PC-3 (cell line): ENCODE measurements around the gene TBX6.

ENCODE experiments used
- CTCF ChIP-seq: fragments of 300-600 bp; sonication (generic); conservative IDR thresholded peaks from 2 replicates; pipeline ENCODE4 v1.5.1; 2017; ENCODE audit warnings: antibody characterized with exemption, low read depth, mild to moderate bottlenecking, low read length
- EZH2 ChIP-seq: fragments of 300-600 bp; sonication (generic); IDR thresholded peaks from one replicate; pipeline ENCODE4 v1.6.1; 2017; ENCODE audit warnings: antibody characterized with exemption, mild to moderate bottlenecking, low read length; ENCODE audit not compliant: unreplicated experiment

- TF ChIP-seq CTCF (peak; percentile 41), EZH2 (no peak)
These were observed 768 bp upstream of the TBX6 start for GRCh38 chr16:30092373-30093010.
